Endothelial cell of umbilical vein (primary cell): ENCODE results near the gene CERS6.

Experiments
- CTCF ChIP-seq, 2 donors: IDR thresholded peaks; 1 replicate in 1 of 2; 2 replicates in 1 of 2; pipeline ENCODE4 v1.5.1; 2011; ENCODE audit warnings: low read length in 2 of 2, mild to moderate bottlenecking in 2 of 2, moderate library complexity in 2 of 2, control low read depth in 1 of 2, inconsistent platforms in 1 of 2, low read depth in 1 of 2; ENCODE audit not compliant: insufficient read depth in 1 of 2; ENCODE audit errors: extremely low read depth in 1 of 2
- EZH2 ChIP-seq: IDR thresholded peaks from 2 replicates; pipeline ENCODE4 v1.6.1; 2012; ENCODE audit warnings: borderline replicate concordance, low read depth, mild to moderate bottlenecking, moderate library complexity, low read length, inconsistent platforms; ENCODE audit not compliant: severe bottlenecking
- JUN ChIP-seq: IDR thresholded peaks from 2 replicates; pipeline ENCODE4 v1.6.1; 2011; ENCODE audit warnings: borderline replicate concordance, low read depth; ENCODE audit not compliant: insufficient read length, insufficient read depth
- MYC ChIP-seq: IDR thresholded peaks from one replicate; pipeline ENCODE4 v1.6.1; 2011; ENCODE audit warnings: mild to moderate bottlenecking, low read depth, low read length
- POLR2A ChIP-seq: IDR thresholded peaks from 2 replicates; pipeline ENCODE4 v1.6.1; 2012; ENCODE audit warnings: low read depth, mild to moderate bottlenecking, control low read depth, low read length
- POLR2AphosphoS5 ChIP-seq: IDR thresholded peaks from 2 replicates; pipeline ENCODE4 v1.6.1; 2012; ENCODE audit warnings: low read depth, mild to moderate bottlenecking, control low read depth, low read length, moderate library complexity; ENCODE audit not compliant: insufficient read depth

- TF ChIP-seq POLR2AphosphoS5 (no peak), MYC (no peak), CTCF (IDR thresholded peaks at IDR 0.05; ENCODE audit: extremely low read depth in 1 of 2, insufficient read depth in 1 of 2, low read depth in 1 of 2, low read length in 2 of 2) (no peak), JUN (no peak), POLR2A (no peak), EZH2 (no peak)
Observed at GRCh38 chr2:168649105-168649504, 193.0 kb downstream of the CERS6 start.
